GM12878 (cell line): ENCODE measurements around the gene CGN. TPM values are rescaled to one million over a fixed set of nuclear protein-coding genes. Genes with fewer than 3 reads are reported as not detected.

Source experiments
- ATAC-seq: fragments of 200-7000 bp; cut with Tn5 transposase; 3 replicates; pipeline ENCODE4 v1.9.1; 2020; ENCODE audit warnings: mild to moderate bottlenecking, moderate library complexity
- BruUV-seq: library from RNA; stranded (reverse); fragments of 400-500 nt; replicated peaks from 2 replicates; lab custom pipeline; 2021; lab: Mats Ljungman, UMichigan
- CTCF ChIA-PET: fragments of 300-600 bp; sonication (Branson Sonifier 250); formaldehyde crosslinking; extraction: SDS; loops from one replicate; lab custom pipeline; 2021; ENCODE audit warnings: inconsistent platforms; lab: Yijun Ruan, JAX
- POLR2A ChIA-PET: fragments of 350-600 bp; formaldehyde crosslinking; extraction: SDS; loops from one replicate; lab custom pipeline; 2021; ENCODE audit warnings: inconsistent platforms; lab: Charles Lee
- RAD21 ChIA-PET: fragments of 300-600 bp; sonication (Branson Sonifier 250); formaldehyde crosslinking; loops from one replicate; lab custom pipeline; 2023; ENCODE audit warnings: antibody characterized with exemption; ENCODE audit not compliant: unreplicated experiment; lab: Charles Lee
- SMC1A ChIA-PET: fragments of 300-600 bp; sonication (Branson Sonifier 250); formaldehyde crosslinking; loops from one replicate; lab custom pipeline; 2023; ENCODE audit not compliant: unreplicated experiment, uncharacterized antibody; lab: Charles Lee
- DNase-seq: peaks from one replicate; pipeline ENCODE4 v3.0.0-alpha.2; 2011; ENCODE audit warnings: low read depth, low spot score
- FAIRE-seq: peaks from 3 replicates; lab custom pipeline; 2011; peaks lifted over from hg19 to GRCh38; lab: Jason Lieb, UNC
- H2AFZ ChIP-seq: 2 replicates; pipeline ENCODE4 v1.6.0; 2011; ENCODE audit warnings: low read depth, low read length, control low read depth; ENCODE audit not compliant: control insufficient read depth
- H3K27ac ChIP-seq: 2 replicates; pipeline ENCODE4 v1.5.1; 2011; ENCODE audit warnings: control low read depth; ENCODE audit not compliant: control insufficient read depth, insufficient read depth
- H3K27me3 ChIP-seq, 2 experiments: replicated peaks in 1 of 2; 2 replicates each; pipeline versions ENCODE4 v1.6.0 to v1.6.1; 2011; ENCODE audit warnings: low read length in 1 of 2; ENCODE audit not compliant: control insufficient read depth in 2 of 2, insufficient read depth in 2 of 2
- H3K36me3 ChIP-seq, 2 experiments: 2 replicates each; pipeline ENCODE4 v1.5.1; 2011; ENCODE audit warnings: low read length in 1 of 2; ENCODE audit not compliant: control insufficient read depth in 2 of 2, insufficient read depth in 2 of 2
- H3K4me1 ChIP-seq: 2 replicates; pipeline ENCODE4 v1.6.1; 2011; ENCODE audit warnings: mild to moderate bottlenecking, low read length, moderate library complexity, mixed read lengths; ENCODE audit not compliant: control insufficient read depth, insufficient read depth
- H3K4me2 ChIP-seq: 2 replicates; pipeline ENCODE4 v1.6.0; 2011; ENCODE audit warnings: control low read depth; ENCODE audit not compliant: control insufficient read depth, insufficient read depth
- H3K4me3 ChIP-seq: fragments of 200-600 bp; sonication (generic); 2 replicates; pipeline ENCODE4 v1.5.1; 2016
- H3K79me2 ChIP-seq: 2 replicates; pipeline ENCODE4 v1.6.0; 2011; ENCODE audit warnings: low read length; ENCODE audit not compliant: control insufficient read depth, insufficient read depth
- H3K9ac ChIP-seq: 2 replicates; pipeline ENCODE4 v1.8.0; 2011; ENCODE audit warnings: low read length, control low read depth, mixed read lengths; ENCODE audit not compliant: control insufficient read depth, insufficient read depth
- H3K9me3 ChIP-seq: replicated peaks from 3 replicates; pipeline ENCODE4 v1.5.1; 2011; ENCODE audit warnings: mild to moderate bottlenecking, low read length; ENCODE audit not compliant: control insufficient read depth, insufficient read depth
- H4K20me1 ChIP-seq: 2 replicates; pipeline ENCODE4 v1.6.0; 2011; ENCODE audit not compliant: control insufficient read depth, insufficient read depth
- CREM ChIP-seq: IDR thresholded peaks from 2 replicates; pipeline ENCODE4 v1.6.1; 2014; ENCODE audit warnings: antibody characterized with exemption, low read depth
- EED ChIP-seq: sonication (generic); IDR thresholded peaks from 2 replicates; pipeline ENCODE4 v1.6.1; 2016; ENCODE audit warnings: antibody characterized with exemption, low read depth
- IKZF2 ChIP-seq, 2 experiments: fragments of 450-650 bp; IDR thresholded peaks; 2 replicates each; pipeline ENCODE4 v1.6.1; 2017; ENCODE audit warnings: mild to moderate bottlenecking in 2 of 2, moderate library complexity in 2 of 2
- POLR2A ChIP-seq: IDR thresholded peaks from 2 replicates; pipeline ENCODE4 v1.6.1; 2011; ENCODE audit warnings: low read depth, mild to moderate bottlenecking, low read length
- RAD21 ChIP-seq: IDR thresholded peaks from 2 replicates; pipeline ENCODE4 v1.6.1; 2011; ENCODE audit warnings: mild to moderate bottlenecking, low read depth, low read length, moderate library complexity; ENCODE audit not compliant: insufficient read depth
- SP1 ChIP-seq: IDR thresholded peaks from one replicate; pipeline ENCODE4 v1.6.1; 2011; ENCODE audit warnings: low read depth, low read length
- SRF ChIP-seq, 2 experiments: IDR thresholded peaks; 2 replicates each; pipeline ENCODE4 v1.6.1; 2011; ENCODE audit warnings: low read depth in 2 of 2, low read length in 2 of 2, mild to moderate bottlenecking in 1 of 2, moderate library complexity in 1 of 2
- WGBS: methylation state at CpG from one replicate; pipeline ENCODE4 v1.1.6; 2016; ENCODE audit warnings: low lambda C conversion rate; ENCODE audit not compliant: insufficient replicate concordance, insufficient coverage; ENCODE audit errors: missing lambda C conversion rate; 5-methylcytosine and 5-hydroxymethylcytosine counted together
- in situ Hi-C: fragments of 300-500 bp; cut with MboI; formaldehyde crosslinking; loops from 9 replicates; pipeline ENCODE4 v1.14.3; 2018; ENCODE audit warnings: mixed read lengths
- intact Hi-C: fragments of 100-400 bp; cut with micrococcal nuclease; formaldehyde crosslinking; loops from one replicate; pipeline ENCODE4 v1.14.2; 2022; ENCODE audit not compliant: unreplicated experiment
- polyA plus RNA-seq, 11 experiments: library from polyadenylated mRNA; depleted of rRNA in 4 of 11; unstranded in 6 of 11; stranded (reverse) in 5 of 11; fragments of >200 nt; fragmentation: Nextera tagmentation in 4 of 11; fragmentation: Illumina TruSeq in 1 of 11; extraction: Ambion mirVana in 4 of 11; extraction: Trizol in 1 of 11; gene quantifications; 1 replicate in 1 of 11; 2 replicates in 10 of 11; pipeline versions ENCODE4 v1.2.1 to v1.2.3, GENCODE V29; 2011 to 2016; ENCODE audit warnings: inconsistent platforms in 2 of 11, missing spikeins in 2 of 11, low read depth in 1 of 11
- total RNA-seq, 4 experiments: library from RNA; depleted of rRNA in 3 of 4; stranded (reverse); fragments of >200 nt in 3 of 4; fragmentation: Illumina TruSeq in 1 of 4; extraction: Trizol in 1 of 4; gene quantifications; 2 replicates each; pipeline versions ENCODE4 v1.2.1 to v1.2.3, GENCODE V29; 2013 to 2021
- TF ChIP-seq, protein P1 (sequence below): IDR thresholded peaks from 2 replicates; pipeline ENCODE4 v1.6.1; 2012; ENCODE audit warnings: improper control_type of control experiment, low read depth, low read length; ENCODE audit not compliant: insufficient replicate concordance
- TF ChIP-seq, protein P2 (sequence below): fragments of 450-650 bp; IDR thresholded peaks from 2 replicates; pipeline ENCODE4 v1.6.1; 2017; ENCODE audit warnings: borderline replicate concordance
- TF ChIP-seq, protein P3 (sequence below): fragments of 450-650 bp; formaldehyde crosslinking; IDR thresholded peaks from 2 replicates; pipeline ENCODE4 v1.4.0; 2022; ENCODE audit warnings: mild to moderate bottlenecking, moderate library complexity

CGN gene
- total and polyA plus RNA-seq, 10 of the 15 experiments (the other 5 are each of a cell fraction or from before 2014, with no cell fraction given): 0.11 to 6.5 (median 3.4) TPM

DNA sequence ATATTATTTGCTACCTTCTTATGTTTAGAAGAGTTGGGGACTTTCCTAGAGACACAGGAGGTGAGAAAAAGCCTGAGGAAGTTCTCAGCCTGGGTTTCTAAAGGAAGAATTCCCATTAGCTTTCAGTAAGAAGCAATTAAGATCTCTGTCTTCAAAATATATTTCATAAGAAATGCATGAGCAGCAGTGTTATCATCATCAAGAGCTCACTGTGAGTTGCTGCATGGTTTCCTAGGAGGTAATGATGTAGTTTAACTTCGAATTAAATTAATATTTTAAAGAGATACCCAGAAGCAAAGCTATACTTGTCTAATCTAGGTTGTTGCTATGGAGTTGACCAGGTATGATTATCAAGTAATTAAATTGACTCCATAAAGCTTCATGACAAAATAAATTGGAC is 46.2 kb upstream of the CGN start (continued):
- TF ChIP-seq, protein P1, sequence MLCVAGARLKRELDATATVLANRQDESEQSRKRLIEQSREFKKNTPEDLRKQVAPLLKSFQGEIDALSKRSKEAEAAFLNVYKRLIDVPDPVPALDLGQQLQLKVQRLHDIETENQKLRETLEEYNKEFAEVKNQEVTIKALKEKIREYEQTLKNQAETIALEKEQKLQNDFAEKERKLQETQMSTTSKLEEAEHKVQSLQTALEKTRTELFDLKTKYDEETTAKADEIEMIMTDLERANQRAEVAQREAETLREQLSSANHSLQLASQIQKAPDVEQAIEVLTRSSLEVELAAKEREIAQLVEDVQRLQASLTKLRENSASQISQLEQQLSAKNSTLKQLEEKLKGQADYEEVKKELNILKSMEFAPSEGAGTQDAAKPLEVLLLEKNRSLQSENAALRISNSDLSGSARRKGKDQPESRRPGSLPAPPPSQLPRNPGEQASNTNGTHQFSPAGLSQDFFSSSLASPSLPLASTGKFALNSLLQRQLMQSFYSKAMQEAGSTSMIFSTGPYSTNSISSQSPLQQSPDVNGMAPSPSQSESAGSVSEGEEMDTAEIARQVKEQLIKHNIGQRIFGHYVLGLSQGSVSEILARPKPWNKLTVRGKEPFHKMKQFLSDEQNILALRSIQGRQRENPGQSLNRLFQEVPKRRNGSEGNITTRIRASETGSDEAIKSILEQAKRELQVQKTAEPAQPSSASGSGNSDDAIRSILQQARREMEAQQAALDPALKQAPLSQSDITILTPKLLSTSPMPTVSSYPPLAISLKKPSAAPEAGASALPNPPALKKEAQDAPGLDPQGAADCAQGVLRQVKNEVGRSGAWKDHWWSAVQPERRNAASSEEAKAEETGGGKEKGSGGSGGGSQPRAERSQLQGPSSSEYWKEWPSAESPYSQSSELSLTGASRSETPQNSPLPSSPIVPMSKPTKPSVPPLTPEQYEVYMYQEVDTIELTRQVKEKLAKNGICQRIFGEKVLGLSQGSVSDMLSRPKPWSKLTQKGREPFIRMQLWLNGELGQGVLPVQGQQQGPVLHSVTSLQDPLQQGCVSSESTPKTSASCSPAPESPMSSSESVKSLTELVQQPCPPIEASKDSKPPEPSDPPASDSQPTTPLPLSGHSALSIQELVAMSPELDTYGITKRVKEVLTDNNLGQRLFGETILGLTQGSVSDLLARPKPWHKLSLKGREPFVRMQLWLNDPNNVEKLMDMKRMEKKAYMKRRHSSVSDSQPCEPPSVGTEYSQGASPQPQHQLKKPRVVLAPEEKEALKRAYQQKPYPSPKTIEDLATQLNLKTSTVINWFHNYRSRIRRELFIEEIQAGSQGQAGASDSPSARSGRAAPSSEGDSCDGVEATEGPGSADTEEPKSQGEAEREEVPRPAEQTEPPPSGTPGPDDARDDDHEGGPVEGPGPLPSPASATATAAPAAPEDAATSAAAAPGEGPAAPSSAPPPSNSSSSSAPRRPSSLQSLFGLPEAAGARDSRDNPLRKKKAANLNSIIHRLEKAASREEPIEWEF: peak; percentile 17

DNA sequence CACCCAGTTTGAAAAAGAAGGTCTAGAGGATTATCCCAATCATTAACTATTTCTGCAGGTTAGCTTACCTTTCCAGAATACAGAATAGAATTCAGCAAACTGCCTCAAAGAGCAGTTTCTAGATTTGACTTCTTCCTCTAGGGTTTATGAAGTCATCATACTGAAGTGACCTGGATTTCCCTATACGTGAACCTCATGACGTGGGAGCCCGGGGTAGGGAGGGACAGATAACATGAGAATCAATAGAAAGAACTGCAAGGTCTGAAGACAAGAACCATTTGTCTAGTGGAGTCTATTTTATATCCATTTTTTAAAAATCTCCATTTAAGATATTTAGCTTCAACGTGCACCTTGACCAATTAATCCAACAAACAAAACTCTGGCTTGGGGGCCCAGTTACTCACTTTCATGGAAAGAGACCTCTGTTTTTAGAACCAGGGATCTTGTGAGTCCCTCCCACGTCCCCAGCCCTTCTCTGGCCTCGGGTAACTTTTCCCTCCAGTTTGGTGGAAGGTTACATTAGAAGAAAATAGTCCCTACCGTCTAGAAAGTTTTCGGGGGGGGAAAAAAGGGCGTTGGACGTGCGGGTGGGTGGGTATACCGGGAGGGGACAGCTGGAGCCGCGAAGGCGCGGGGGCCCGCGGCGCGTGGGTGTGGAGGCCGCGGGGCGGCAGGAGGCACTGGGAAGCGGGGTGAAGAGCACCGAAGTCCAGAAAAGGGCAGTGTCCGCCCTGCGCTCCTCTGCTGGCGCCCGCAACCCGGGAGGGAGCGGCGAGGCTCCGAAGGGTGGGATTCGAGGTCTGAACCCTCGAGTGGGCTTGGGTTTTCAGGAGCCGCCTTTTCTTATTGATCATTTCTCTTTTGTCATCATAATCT is 38.1 kb upstream of the CGN start:
- in situ Hi-C loops (no loop called here), intact Hi-C loops (loop anchor here (1.0 kb wide), 1 partner anchor 14 kb away; the partner anchor contains the start of gene POGZ)
- Histone ChIP-seq H3K4me2 (peak overlapping the region; percentile 77), H4K20me1 (no peaks in the 10 kb centered on the region), H3K9me3 (no peaks in the 10 kb centered on the region), H3K27ac (peak overlapping the region; percentile 37), H3K4me1 (peaks cover 18% of the 10 kb centered on the region), H2AFZ (peak overlapping the region; percentile 91), H3K9ac (peak overlapping the region; percentile 51; the same call in 1 of the 2 replicates), H3K79me2 (no peaks in the 10 kb centered on the region), H3K27me3 (no peaks in the 10 kb centered on the region), H3K36me3 (no peaks in the 10 kb centered on the region), H3K4me3 (peak overlapping the region; percentile 65)
- CTCF ChIA-PET: interaction anchor here (0.7 to 3.5 kb wide), 6 partner anchors 8 to 172 kb away, joined by 3 to 17 read pairs (median 4); partner anchors contain the start of gene POGZ
- DNase-seq: no peak
- peak; percentile 49 for ATAC-seq
- no TSS peak for BruUV-seq
- FAIRE-seq: no peak
- SMC1A ChIA-PET: interaction anchor here (0.7 to 2.6 kb wide), 7 partner anchors 9 to 69 kb away, joined by 3 to 13 read pairs (median 5); partner anchors contain the start of gene POGZ
- RAD21 ChIA-PET: interaction anchor here (1.2 to 2.3 kb wide), 5 partner anchors 8 to 29 kb away, joined by 4 to 10 read pairs (median 7); partner anchors contain the start of gene POGZ
- POLR2A ChIA-PET: interaction anchor here (0.6 to 1.3 kb wide), 7 partner anchors 11 to 60 kb away, joined by 3 to 8 read pairs (median 5); partner anchors contain the start of gene POGZ
- WGBS: 20% methylated on average over 28 of the region's 36 CpGs
- TF ChIP-seq RAD21: 0 out of 2 replicates have a peak, but pooled peaks have one; percentile 5
- peak; percentile 33; the same call in 1 of the 2 replicates for TF ChIP-seq CREM
- TF ChIP-seq IKZF2 (IDR thresholded peaks at IDR 0.05): peak; percentile 9 to 40; a peak in 1 of 4 replicates
- TF ChIP-seq, protein P2, sequence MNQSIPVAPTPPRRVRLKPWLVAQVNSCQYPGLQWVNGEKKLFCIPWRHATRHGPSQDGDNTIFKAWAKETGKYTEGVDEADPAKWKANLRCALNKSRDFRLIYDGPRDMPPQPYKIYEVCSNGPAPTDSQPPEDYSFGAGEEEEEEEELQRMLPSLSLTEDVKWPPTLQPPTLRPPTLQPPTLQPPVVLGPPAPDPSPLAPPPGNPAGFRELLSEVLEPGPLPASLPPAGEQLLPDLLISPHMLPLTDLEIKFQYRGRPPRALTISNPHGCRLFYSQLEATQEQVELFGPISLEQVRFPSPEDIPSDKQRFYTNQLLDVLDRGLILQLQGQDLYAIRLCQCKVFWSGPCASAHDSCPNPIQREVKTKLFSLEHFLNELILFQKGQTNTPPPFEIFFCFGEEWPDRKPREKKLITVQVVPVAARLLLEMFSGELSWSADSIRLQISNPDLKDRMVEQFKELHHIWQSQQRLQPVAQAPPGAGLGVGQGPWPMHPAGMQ: no peak
- TF ChIP-seq POLR2A: peak; percentile 47
- TF ChIP-seq, protein P3, sequence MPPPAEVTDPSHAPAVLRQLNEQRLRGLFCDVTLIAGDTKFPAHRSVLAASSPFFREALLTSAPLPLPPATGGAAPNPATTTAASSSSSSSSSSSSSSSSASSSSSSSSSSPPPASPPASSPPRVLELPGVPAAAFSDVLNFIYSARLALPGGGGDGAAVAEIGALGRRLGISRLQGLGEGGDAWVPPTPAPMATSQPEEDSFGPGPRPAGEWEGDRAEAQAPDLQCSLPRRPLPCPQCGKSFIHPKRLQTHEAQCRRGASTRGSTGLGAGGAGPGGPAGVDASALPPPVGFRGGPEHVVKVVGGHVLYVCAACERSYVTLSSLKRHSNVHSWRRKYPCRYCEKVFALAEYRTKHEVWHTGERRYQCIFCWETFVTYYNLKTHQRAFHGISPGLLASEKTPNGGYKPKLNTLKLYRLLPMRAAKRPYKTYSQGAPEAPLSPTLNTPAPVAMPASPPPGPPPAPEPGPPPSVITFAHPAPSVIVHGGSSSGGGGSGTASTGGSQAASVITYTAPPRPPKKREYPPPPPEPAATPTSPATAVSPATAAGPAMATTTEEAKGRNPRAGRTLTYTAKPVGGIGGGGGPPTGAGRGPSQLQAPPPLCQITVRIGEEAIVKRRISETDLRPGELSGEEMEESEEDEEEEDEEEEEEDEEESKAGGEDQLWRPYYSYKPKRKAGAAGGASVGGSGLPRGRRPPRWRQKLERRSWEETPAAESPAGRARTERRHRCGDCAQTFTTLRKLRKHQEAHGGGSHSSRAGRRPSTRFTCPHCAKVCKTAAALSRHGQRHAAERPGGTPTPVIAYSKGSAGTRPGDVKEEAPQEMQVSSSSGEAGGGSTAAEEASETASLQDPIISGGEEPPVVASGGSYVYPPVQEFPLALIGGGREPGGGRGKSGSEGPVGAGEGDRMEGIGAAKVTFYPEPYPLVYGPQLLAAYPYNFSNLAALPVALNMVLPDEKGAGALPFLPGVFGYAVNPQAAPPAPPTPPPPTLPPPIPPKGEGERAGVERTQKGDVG: no peak
- TF ChIP-seq EED: 0 out of 2 replicates have a peak, but pooled peaks have one; percentile 17
- peak; percentile 89 to 90 for TF ChIP-seq SRF (IDR thresholded peaks at IDR 0.05; ENCODE audit: low read depth in 2 of 2, low read length in 2 of 2)
- TF ChIP-seq SP1: no peak
